Cardiac fibroblast (primary cell): Measurements from ENCODE around the gene C11orf52.
A peak's percentile ranks its signal among the peaks of the same experiment; 100 is the strongest.

Source experiments
- DNase-seq, 2 donors: peaks; one replicate each; pipeline versions ENCODE4 v3.0.0 to v3.0.0-alpha.2; 2010; ENCODE audit warnings: low read depth in 2 of 2
- H3K4me3 ChIP-seq, 2 donors: replicated peaks in 1 of 2; 1 replicate in 1 of 2; 2 replicates in 1 of 2; pipeline ENCODE4 v1.5.1; 2011; ENCODE audit warnings: low read depth in 2 of 2, low read length in 2 of 2, mild to moderate bottlenecking in 2 of 2, moderate library complexity in 1 of 2
- CTCF ChIP-seq: IDR thresholded peaks from one replicate; pipeline ENCODE4 v1.5.1; 2011; ENCODE audit warnings: low read depth, mild to moderate bottlenecking, low read length, inconsistent platforms

Gene C11orf52

GRCh38 chr11:111906680-111907079 lies 12.0 kb upstream of the C11orf52 start:
- TF ChIP-seq CTCF = no peak
- no peak overlapping the region for H3K4me3 ChIP-seq
- no peak for DNase-seq

GRCh38 chr11:111908639-111909305 lies 9.9 kb upstream of the C11orf52 start:
- DNase-seq = no peak
- H3K4me3 ChIP-seq = no peak overlapping the region
- no peak for TF ChIP-seq CTCF

- no peak for TF ChIP-seq CTCF
- H3K4me3 ChIP-seq = no peak overlapping the region
- DNase-seq = no peak
Observed at GRCh38 chr11:111909378-111909777, 9.3 kb upstream of the C11orf52 start.

GRCh38 chr11:111910676-111911562 lies 7.8 kb upstream of the C11orf52 start:
- peak overlapping the region in 1 of 2 donors; percentile 6 for H3K4me3 ChIP-seq
- DNase-seq = peak in 1 of 2 donors; percentile 51
- TF ChIP-seq CTCF = no peak

GRCh38 chr11:111911563-111912401 lies 6.9 kb upstream of the C11orf52 start, which contains the start of gene CRYAB:
TSS of gene CRYAB (minus strand) at chr11:111911770. CDS start at chr11:111911724, 46 bp downstream.
- DNase-seq = peak; percentile 73 to 92
- no peak for TF ChIP-seq CTCF
- H3K4me3 ChIP-seq = peak within 1 kb of the TSS; percentile 19 to 43

GRCh38 chr11:111912535-111912934 lies 6.2 kb upstream of the C11orf52 start, which contains the start of gene HSPB2:
TSS of gene HSPB2 (plus strand) at chr11:111912734. CDS start at chr11:111912830, 96 bp downstream.
- H3K4me3 ChIP-seq = peak within 1 kb of the TSS; percentile 19 to 43

More at GRCh38 chr11:111912535-111912934, 6.2 kb upstream of the C11orf52 start, which contains the start of gene HSPB2:
- TF ChIP-seq CTCF = no peak
- DNase-seq = no peak
